Heart left ventricle (tissue), 13 donors: Measurements from ENCODE around the gene RILPL1.

ENCODE experiments used
- POLR2A ChIP-seq, 2 donors: fragments of 450-650 bp; IDR thresholded peaks; one replicate each; pipeline ENCODE4 v1.6.1; 2017; ENCODE audit warnings: antibody characterized with exemption in 2 of 2, mild to moderate bottlenecking in 2 of 2, moderate library complexity in 2 of 2
- TF ChIP-seq, protein P1 (sequence below), 12 donors: fragments of 200-600 bp; sonication (generic) in 4 of 12; IDR thresholded peaks; one replicate each; pipeline versions ENCODE4 v1.5.0 to v1.8.0; 2018 to 2022; ENCODE audit warnings: antibody characterized with exemption in 12 of 12, mild to moderate bottlenecking in 5 of 12
- donor health status: ischemic (EF 13 %, LVEDD 7.1; RV severe dilation, severe dysfunction).
- donor health status: DM: no; HTN: yes; CAD: no.
- donor health status: DM: no; HTN: no; CAD: no.
- donor health status: ischemic (EF 25% LVEDD 6.9; RV normal size, moderate dysfunction).
- donor health status: ischemic (EF 25% LVEDD 5.7; RV mildly dilated, moderate dysfunction).
- donor health status: ischemic (EF 35%, LVEDD 5.7; RV mildly dilated, moderate dysfunction).
- donor health status: nonischemic (EF 11% LVEDD 7.7; RV severe dilation, severe dysfunction).
- donor health status: DM: yes; HTN: yes; CAD: no.
- donor health status: PGD.
- donor health status: ischemic (EF 29% LVEDD 5.4; RV normal size, mild dysfunction).
- donor health status: nonischemic (EF 23%, LVEDD 6.1; RV moderate dilation, normal function).

GRCh38 chr12:123445388-123446332, 87.9 kb downstream of the RILPL1 start:
- TF ChIP-seq, protein P1, sequence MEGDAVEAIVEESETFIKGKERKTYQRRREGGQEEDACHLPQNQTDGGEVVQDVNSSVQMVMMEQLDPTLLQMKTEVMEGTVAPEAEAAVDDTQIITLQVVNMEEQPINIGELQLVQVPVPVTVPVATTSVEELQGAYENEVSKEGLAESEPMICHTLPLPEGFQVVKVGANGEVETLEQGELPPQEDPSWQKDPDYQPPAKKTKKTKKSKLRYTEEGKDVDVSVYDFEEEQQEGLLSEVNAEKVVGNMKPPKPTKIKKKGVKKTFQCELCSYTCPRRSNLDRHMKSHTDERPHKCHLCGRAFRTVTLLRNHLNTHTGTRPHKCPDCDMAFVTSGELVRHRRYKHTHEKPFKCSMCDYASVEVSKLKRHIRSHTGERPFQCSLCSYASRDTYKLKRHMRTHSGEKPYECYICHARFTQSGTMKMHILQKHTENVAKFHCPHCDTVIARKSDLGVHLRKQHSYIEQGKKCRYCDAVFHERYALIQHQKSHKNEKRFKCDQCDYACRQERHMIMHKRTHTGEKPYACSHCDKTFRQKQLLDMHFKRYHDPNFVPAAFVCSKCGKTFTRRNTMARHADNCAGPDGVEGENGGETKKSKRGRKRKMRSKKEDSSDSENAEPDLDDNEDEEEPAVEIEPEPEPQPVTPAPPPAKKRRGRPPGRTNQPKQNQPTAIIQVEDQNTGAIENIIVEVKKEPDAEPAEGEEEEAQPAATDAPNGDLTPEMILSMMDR (IDR thresholded peaks at IDR 0.05), result no peak
- TF ChIP-seq POLR2A (IDR thresholded peaks at IDR 0.05), result no peak
